HS-5 (cell line): ENCODE measurements around the gene AKR1B1.

Experiments
- DNase-seq: peaks from one replicate; pipeline ENCODE4 v3.0.0-alpha.2; 2012; ENCODE audit warnings: low read depth

The AKR1B1 gene

GRCh38 chr7:134469622-134470021 is 10.7 kb upstream of the AKR1B1 start:
- DNase-seq: no peak

- DNase-seq: no peak
Measured at GRCh38 chr7:134468475-134468874, 9.6 kb upstream of the AKR1B1 start.

- DNase-seq: no peak
Measured at GRCh38 chr7:134468054-134468453, 9.2 kb upstream of the AKR1B1 start.

GRCh38 chr7:134465491-134465890 is 6.6 kb upstream of the AKR1B1 start:
- DNase-seq: no peak

- no peak for DNase-seq
Measured at GRCh38 chr7:134464496-134464895, 5.6 kb upstream of the AKR1B1 start.

GRCh38 chr7:134463751-134464150 is 4.9 kb upstream of the AKR1B1 start:
- DNase-seq: no peak

- DNase-seq: no peak
Measured at GRCh38 chr7:134462337-134462925, 3.5 kb upstream of the AKR1B1 start.

- no peak for DNase-seq
Measured at GRCh38 chr7:134461916-134462315, 3.0 kb upstream of the AKR1B1 start.

- DNase-seq: no peak
Measured at GRCh38 chr7:134459981-134460380, 1.1 kb upstream of the AKR1B1 start.

GRCh38 chr7:134458341-134458805 is 527 bp downstream of the AKR1B1 start:
- no peak for DNase-seq

- no peak for DNase-seq
Measured at GRCh38 chr7:134457210-134457609, 1.7 kb downstream of the AKR1B1 start.

- no peak for DNase-seq
Measured at GRCh38 chr7:134454277-134454676, 4.6 kb downstream of the AKR1B1 start.

- no peak for DNase-seq
Measured at GRCh38 chr7:134453518-134453917, 5.4 kb downstream of the AKR1B1 start.

GRCh38 chr7:134452991-134453473 is 5.9 kb downstream of the AKR1B1 start:
- DNase-seq: no peak

GRCh38 chr7:134452419-134452838 is 6.5 kb downstream of the AKR1B1 start:
- no peak for DNase-seq

- DNase-seq: no peak
Measured at GRCh38 chr7:134451656-134452055, 7.2 kb downstream of the AKR1B1 start.

- DNase-seq: no peak
Measured at GRCh38 chr7:134450294-134451000, 8.5 kb downstream of the AKR1B1 start.

GRCh38 chr7:134449680-134450079 is 9.2 kb downstream of the AKR1B1 start:
- no peak for DNase-seq

- no peak for DNase-seq
Measured at GRCh38 chr7:134448356-134449229, 10.3 kb downstream of the AKR1B1 start.

- no peak for DNase-seq
Measured at GRCh38 chr7:134447383-134447782, 11.5 kb downstream of the AKR1B1 start.

GRCh38 chr7:134446923-134447322 is 12.0 kb downstream of the AKR1B1 start:
- DNase-seq: no peak

- DNase-seq: no peak
Measured at GRCh38 chr7:134446446-134446845, 12.5 kb downstream of the AKR1B1 start.

GRCh38 chr7:134444961-134445315 is 14.0 kb downstream of the AKR1B1 start:
- no peak for DNase-seq
